ENCODE data around the gene CIDEC. TPM values are rescaled to one million over a fixed set of nuclear protein-coding genes. Genes with fewer than 3 reads are reported as not detected.
A peak's percentile ranks its signal among the peaks of the same experiment; 100 is the strongest.
"Not testable (repeated sequence)": the region's sequence is repeated elsewhere in the genome, so short reads cannot be mapped to it uniquely, and the experiment has no call there.

CIDEC gene
- total RNA-seq, 1 experiment from 2014 or later, result 0.37 TPM

DNA sequence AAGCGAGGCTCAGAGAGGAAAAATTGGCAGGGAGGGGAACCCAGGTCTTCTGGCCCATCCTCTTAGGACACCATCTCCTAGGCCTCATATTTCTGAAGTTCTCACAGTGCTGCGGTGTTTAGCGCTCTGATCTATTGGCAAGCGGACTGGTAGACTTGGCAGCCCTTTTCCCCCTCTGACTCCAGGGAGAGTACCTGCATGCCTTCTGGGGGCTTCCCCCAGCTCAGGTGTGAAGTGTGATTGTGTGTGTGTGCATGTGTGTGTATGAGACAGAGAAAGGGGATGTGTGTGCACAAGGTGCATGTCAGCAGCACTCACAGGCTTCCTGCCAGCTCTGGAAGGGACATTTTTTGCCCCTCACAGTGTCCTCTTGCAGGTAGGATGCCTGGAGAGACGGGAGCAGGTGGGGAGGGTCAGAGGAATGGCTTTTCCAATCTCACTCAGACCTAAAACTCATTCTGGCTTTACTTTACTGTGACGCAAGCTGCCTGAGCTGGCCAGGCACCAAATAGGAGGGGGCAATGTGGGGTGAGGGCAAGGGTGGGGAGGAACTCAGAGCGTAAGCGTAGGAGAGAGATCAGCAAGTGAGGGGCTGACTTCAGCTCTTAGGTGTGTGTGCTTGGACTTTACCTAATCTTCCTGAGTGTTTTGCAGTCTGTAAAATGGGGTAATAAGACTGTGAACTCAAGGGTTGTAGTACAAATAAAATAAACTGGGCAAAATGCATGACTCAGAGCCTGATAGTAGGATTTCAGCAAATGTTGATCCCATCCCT is 18.6 kb upstream of the CIDEC start:
- no TSS peak for BruUV-seq (replicated peaks)
- peak overlapping the region; percentile 71 for H3K4me2 ChIP-seq
- ChIA-PET POLR2A (ENCODE audit: unreplicated experiment) (interaction anchor here (0.5 kb wide), 1 partner anchor 283 kb away, joined by 4 read pairs; no protein-coding TSS in a partner anchor), CTCF (interaction anchor here (0.9 kb wide), 2 partner anchors 46 to 48 kb away, joined by 3 read pairs; no protein-coding TSS in a partner anchor)
- H3K4me1 ChIP-seq (replicated peaks; ENCODE audit: insufficient read depth), result peaks cover 74% of the 10 kb centered on the region
- intact Hi-C loops (cut with micrococcal nuclease; ENCODE audit: unreplicated experiment), result loop anchor here (5.0 kb wide), 1 partner anchor 56 kb away; the partner anchor contains the start of gene RPUSD3
- no peaks in the 10 kb centered on the region for H3K27me3 ChIP-seq (ENCODE audit: insufficient read depth, low read depth)
- peaks cover 5% of the 10 kb centered on the region for H3K36me3 ChIP-seq (ENCODE audit: low read depth)
- TF ChIP-seq CTCF (conservative IDR thresholded peaks at IDR 0.05) (no peak), EZH2 (IDR thresholded peaks at IDR 0.05; ENCODE audit: low read depth) (no peak)
- no peaks in the 10 kb centered on the region for H4K20me1 ChIP-seq (ENCODE audit: insufficient read depth)
- peak overlapping the region; percentile 20; the same call in 1 of the 2 replicates for H3K4me3 ChIP-seq
- H2AFZ ChIP-seq, result no peak overlapping the region
- no peaks in the 10 kb centered on the region for H3K9me3 ChIP-seq (ENCODE audit: insufficient read depth, low read depth)
- H3F3A ChIP-seq (ENCODE audit: insufficient read depth, low read depth), result peaks cover 68% of the 10 kb centered on the region
- H3K79me2 ChIP-seq (ENCODE audit: low read depth), result peaks cover 18% of the 10 kb centered on the region
- H3K9me2 ChIP-seq (ENCODE audit: insufficient read depth), result no peaks in the 10 kb centered on the region
- H3K27ac ChIP-seq, result peak overlapping the region; percentile 73
- peak in 1 of 2 experiments; percentile 48 for DNase-seq

- H3K9me2 ChIP-seq (ENCODE audit: insufficient read depth), result no peaks in the 10 kb centered on the region
- no peaks in the 10 kb centered on the region for H3K27me3 ChIP-seq (ENCODE audit: insufficient read depth, low read depth)
- H3K4me1 ChIP-seq (replicated peaks; ENCODE audit: insufficient read depth), result peaks cover 74% of the 10 kb centered on the region
- intact Hi-C loops (cut with micrococcal nuclease; ENCODE audit: unreplicated experiment), result loop anchor here (5.0 kb wide), 1 partner anchor 55 kb away; the partner anchor contains the start of gene RPUSD3
- H3K79me2 ChIP-seq (ENCODE audit: low read depth), result peaks cover 28% of the 10 kb centered on the region
- DNase-seq, result peak; percentile 74 to 96
- no peak overlapping the region for H2AFZ ChIP-seq
- H3K9me3 ChIP-seq (ENCODE audit: insufficient read depth, low read depth), result no peaks in the 10 kb centered on the region
- H3K36me3 ChIP-seq (ENCODE audit: low read depth), result peaks cover 14% of the 10 kb centered on the region
- CTCF ChIA-PET, result interaction anchor here (0.7 to 0.9 kb wide), 3 partner anchors 15 to 49 kb away, joined by 3 read pairs; no protein-coding TSS in a partner anchor
- H3K4me2 ChIP-seq, result peak overlapping the region; percentile 71
- TF ChIP-seq CTCF (conservative IDR thresholded peaks at IDR 0.05), result no peak
- no peak for TF ChIP-seq EZH2 (IDR thresholded peaks at IDR 0.05; ENCODE audit: low read depth)
- no peaks in the 10 kb centered on the region for H4K20me1 ChIP-seq (ENCODE audit: insufficient read depth)
- H3K27ac ChIP-seq, result peak overlapping the region; percentile 73
- no TSS peak for BruUV-seq (replicated peaks)
- POLR2A ChIA-PET (ENCODE audit: unreplicated experiment), result interaction anchor here (0.5 to 0.6 kb wide), 3 partner anchors 234 to 419 kb away, joined by 3 to 24 read pairs (median 4); no protein-coding TSS in a partner anchor
- H3K4me3 ChIP-seq, result peak overlapping the region; percentile 20; the same call in 1 of the 2 replicates
- peaks cover 73% of the 10 kb centered on the region for H3F3A ChIP-seq (ENCODE audit: insufficient read depth, low read depth)
Observed at GRCh38 chr3:9897408-9898372, 17.6 kb upstream of the CIDEC start.

- H3K4me3 ChIP-seq; BruUV-seq (replicated peaks); H4K20me1 ChIP-seq (ENCODE audit: insufficient read depth); CTCF ChIA-PET; H3K9me3 ChIP-seq (ENCODE audit: insufficient read depth, low read depth); POLR2A ChIA-PET (ENCODE audit: unreplicated experiment); H3K9me2 ChIP-seq (ENCODE audit: insufficient read depth); H3K27me3 ChIP-seq (ENCODE audit: insufficient read depth, low read depth); H2AFZ ChIP-seq: not testable (repeated sequence)
- peak overlapping the region; percentile 71 for H3K4me2 ChIP-seq
- H3K79me2 ChIP-seq (ENCODE audit: low read depth), result peaks cover 36% of the 10 kb centered on the region
- H3K4me1 ChIP-seq (replicated peaks; ENCODE audit: insufficient read depth), result peaks cover 73% of the 10 kb centered on the region
- intact Hi-C loops (cut with micrococcal nuclease; ENCODE audit: unreplicated experiment), result loop anchor here (5.0 kb wide), 1 partner anchor 55 kb away; the partner anchor contains the start of gene RPUSD3
- DNase-seq, result peak in 1 of 2 experiments; percentile 87
- peak overlapping the region; percentile 73 for H3K27ac ChIP-seq
- peaks cover 80% of the 10 kb centered on the region for H3F3A ChIP-seq (ENCODE audit: insufficient read depth, low read depth)
- peaks cover 16% of the 10 kb centered on the region for H3K36me3 ChIP-seq (ENCODE audit: low read depth)
Observed at GRCh38 chr3:9896755-9897407, 16.8 kb upstream of the CIDEC start.

- intact Hi-C loops (cut with micrococcal nuclease; ENCODE audit: unreplicated experiment), result loop anchor here (5.0 kb wide), 1 partner anchor 53 kb away; the partner anchor contains the start of gene RPUSD3
- BruUV-seq (replicated peaks); H4K20me1 ChIP-seq (ENCODE audit: insufficient read depth); H3K9me2 ChIP-seq (ENCODE audit: insufficient read depth); POLR2A ChIA-PET (ENCODE audit: unreplicated experiment); H2AFZ ChIP-seq; CTCF ChIA-PET; H3K9me3 ChIP-seq (ENCODE audit: insufficient read depth, low read depth); DNase-seq; H3K4me3 ChIP-seq; H3K27me3 ChIP-seq (ENCODE audit: insufficient read depth, low read depth): not testable (repeated sequence)
- Histone ChIP-seq H3K4me2 (peak overlapping the region; percentile 71; the same call in 1 of the 2 replicates), H3K4me1 (replicated peaks; ENCODE audit: insufficient read depth) (peaks cover 72% of the 10 kb centered on the region), H3K36me3 (ENCODE audit: low read depth) (peaks cover 16% of the 10 kb centered on the region), H3K27ac (peak overlapping the region; percentile 73; the same call in 1 of the 2 replicates), H3F3A (ENCODE audit: insufficient read depth, low read depth) (peaks cover 74% of the 10 kb centered on the region), H3K79me2 (ENCODE audit: low read depth) (peaks cover 47% of the 10 kb centered on the region)
Observed at GRCh38 chr3:9895715-9896114, 15.7 kb upstream of the CIDEC start.

Data from PC-9 (cell line).